Lower lobe of right lung (tissue), 2 donors: ENCODE results near the gene GFPT2. TPM values are rescaled to one million over a fixed set of nuclear protein-coding genes. Genes with fewer than 3 reads are reported as not detected.
A peak's percentile ranks its signal among the peaks of the same experiment; 100 is the strongest.

Source experiments
- ATAC-seq, 2 donors: fragments of 200-7000 bp; cut with Tn5 transposase; one replicate each; pipeline ENCODE4 v1.9.1; 2020 to 2022; ENCODE audit warnings: mild to moderate bottlenecking in 2 of 2, moderate library complexity in 2 of 2
- DNase-seq: peaks from one replicate; pipeline ENCODE4 v3.0.0-alpha.2; 2020
- H3K27ac ChIP-seq: fragments of 200-600 bp; one replicate; pipeline ENCODE4 v1.8.0; 2022
- H3K27me3 ChIP-seq: fragments of 200-600 bp; one replicate; pipeline ENCODE4 v1.8.0; 2022; ENCODE audit warnings: low read depth
- H3K36me3 ChIP-seq: fragments of 200-600 bp; one replicate; pipeline ENCODE4 v1.8.0; 2022; ENCODE audit warnings: mild to moderate bottlenecking
- H3K4me1 ChIP-seq: fragments of 200-600 bp; one replicate; pipeline ENCODE4 v1.8.0; 2022
- H3K4me3 ChIP-seq: fragments of 200-600 bp; one replicate; pipeline ENCODE4 v1.8.0; 2022; ENCODE audit warnings: mild to moderate bottlenecking
- H3K9me3 ChIP-seq: fragments of 200-600 bp; one replicate; pipeline ENCODE4 v1.8.0; 2022
- CTCF ChIP-seq: fragments of 200-600 bp; IDR thresholded peaks from one replicate; pipeline ENCODE4 v1.8.0; 2022; ENCODE audit warnings: antibody characterized with exemption, mild to moderate bottlenecking
- intact Hi-C: fragments of 100-400 bp; cut with DNase I; formaldehyde crosslinking; loops from one replicate; pipeline ENCODE4 v1.11.0; 2022
- total RNA-seq: library from RNA; stranded (reverse); fragmentation: NEBNext Ultra II Directional; extraction: Animal tissue kit (Norgen Biotek cat#: 25700); gene quantifications from one replicate; pipeline ENCODE4 v1.2.1, GENCODE V29; 2021
- donor health status: DM: no; HTN: yes; CAD: no; lungs with severe emphysema.

GFPT2 gene
- total RNA-seq, 1 donor from 2014 or later = 13.4 TPM

DNA sequence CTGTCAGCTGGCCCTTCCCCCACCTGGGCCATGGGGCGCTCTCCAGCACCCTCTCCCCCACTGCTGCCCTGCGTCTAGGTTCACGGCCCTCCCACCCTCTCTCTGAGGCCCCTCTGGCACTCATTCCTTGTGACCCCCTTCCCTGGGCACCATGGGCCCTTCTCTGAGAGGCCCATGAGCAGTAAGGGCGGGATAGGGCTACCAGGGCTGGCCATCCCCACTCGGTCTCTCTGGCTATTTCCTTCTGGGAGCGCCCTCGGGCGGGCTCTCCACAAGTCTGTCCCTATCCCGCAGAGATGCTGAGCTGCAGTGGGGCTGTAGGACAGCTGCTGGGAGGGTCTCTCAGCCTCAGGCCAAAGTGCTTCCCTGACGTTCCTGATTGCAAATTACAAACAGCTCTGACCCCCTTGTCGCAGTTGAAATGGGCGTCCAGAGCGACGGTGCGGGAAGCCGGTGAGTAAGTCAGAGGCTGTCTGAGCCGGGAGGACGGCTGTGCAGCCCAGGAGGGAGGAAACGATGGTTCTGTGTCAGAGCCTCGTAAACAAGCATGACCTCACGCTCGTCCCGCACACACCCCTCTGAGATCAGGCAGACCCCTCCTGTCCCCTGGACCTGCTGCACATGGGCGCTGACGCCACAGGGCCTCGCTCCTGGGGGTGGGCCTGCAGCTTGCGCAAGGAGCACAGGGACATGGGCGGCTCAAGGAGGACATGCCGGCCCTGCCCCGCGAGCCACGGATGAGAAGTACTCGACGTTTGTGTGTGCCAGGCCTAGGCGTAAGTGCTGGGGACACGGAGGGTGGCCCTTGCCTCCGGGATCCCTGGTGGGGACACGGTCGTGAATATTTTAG is 36.3 kb upstream of the GFPT2 start:
- no peak for TF ChIP-seq CTCF
- intact Hi-C loops = no loop called here
- no peak overlapping the region for H3K4me3 ChIP-seq
- no peaks in the 10 kb centered on the region for H3K36me3 ChIP-seq
- no peaks in the 10 kb centered on the region for H3K4me1 ChIP-seq
- no peaks in the 10 kb centered on the region for H3K9me3 ChIP-seq
- ATAC-seq = peak; percentile 17 to 25
- DNase-seq = no peak
- no peak overlapping the region for H3K27ac ChIP-seq
- no peaks in the 10 kb centered on the region for H3K27me3 ChIP-seq

DNA sequence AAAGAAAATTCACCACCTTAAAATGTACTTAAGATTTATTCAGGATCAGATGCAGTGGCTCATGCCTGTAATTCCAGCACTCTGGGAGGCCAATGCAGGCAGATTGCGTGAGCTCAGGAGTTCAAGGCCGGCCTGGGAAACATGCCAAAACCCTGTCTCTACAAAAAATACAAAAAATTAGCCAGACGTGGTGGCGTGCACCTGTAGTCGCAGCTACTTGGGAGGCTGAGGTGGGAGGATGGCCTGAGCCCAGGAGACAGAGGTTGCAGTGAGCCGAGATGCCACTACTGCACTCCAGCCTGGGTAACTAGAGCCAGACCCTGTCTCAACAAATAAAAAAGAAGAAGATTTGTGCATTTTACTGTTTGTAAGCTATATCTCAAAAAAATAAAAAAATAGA is 34.7 kb upstream of the GFPT2 start:
- Histone ChIP-seq H3K9me3 (no peaks in the 10 kb centered on the region), H3K4me1 (no peaks in the 10 kb centered on the region), H3K27ac (no peak overlapping the region), H3K4me3 (no peak overlapping the region), H3K36me3 (no peaks in the 10 kb centered on the region), H3K27me3 (no peaks in the 10 kb centered on the region)
- intact Hi-C loops = no loop called here
- ATAC-seq (no peak), DNase-seq (no peak)
- no peak for TF ChIP-seq CTCF

DNA sequence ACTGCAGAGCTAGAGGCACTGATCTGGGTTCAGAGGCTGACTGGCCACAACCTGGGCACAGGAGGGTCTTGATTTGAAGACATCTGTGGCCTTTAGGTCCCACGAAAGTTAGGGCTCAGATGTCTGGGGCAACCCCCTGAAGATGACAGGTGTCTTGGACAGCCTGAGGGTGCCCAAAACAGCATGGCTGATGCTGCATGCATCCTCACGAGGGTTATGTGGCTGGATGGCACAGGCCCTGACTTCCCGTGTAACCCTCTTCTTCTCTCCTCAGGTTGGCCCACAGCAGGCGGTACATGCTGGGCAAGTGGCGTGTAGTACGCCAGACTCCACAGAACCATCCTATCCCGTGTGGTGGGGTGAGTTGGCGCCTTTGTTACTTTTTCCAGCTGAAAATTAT is 29.8 kb upstream of the GFPT2 start:
- Histone ChIP-seq H3K27me3 (no peaks in the 10 kb centered on the region), H3K4me3 (no peak overlapping the region), H3K9me3 (no peaks in the 10 kb centered on the region), H3K27ac (no peak overlapping the region), H3K4me1 (no peaks in the 10 kb centered on the region), H3K36me3 (no peaks in the 10 kb centered on the region)
- TF ChIP-seq CTCF = no peak
- DNase-seq (no peak), ATAC-seq (peak in 1 of 2 donors; percentile 11)
- intact Hi-C loops = no loop called here

DNA sequence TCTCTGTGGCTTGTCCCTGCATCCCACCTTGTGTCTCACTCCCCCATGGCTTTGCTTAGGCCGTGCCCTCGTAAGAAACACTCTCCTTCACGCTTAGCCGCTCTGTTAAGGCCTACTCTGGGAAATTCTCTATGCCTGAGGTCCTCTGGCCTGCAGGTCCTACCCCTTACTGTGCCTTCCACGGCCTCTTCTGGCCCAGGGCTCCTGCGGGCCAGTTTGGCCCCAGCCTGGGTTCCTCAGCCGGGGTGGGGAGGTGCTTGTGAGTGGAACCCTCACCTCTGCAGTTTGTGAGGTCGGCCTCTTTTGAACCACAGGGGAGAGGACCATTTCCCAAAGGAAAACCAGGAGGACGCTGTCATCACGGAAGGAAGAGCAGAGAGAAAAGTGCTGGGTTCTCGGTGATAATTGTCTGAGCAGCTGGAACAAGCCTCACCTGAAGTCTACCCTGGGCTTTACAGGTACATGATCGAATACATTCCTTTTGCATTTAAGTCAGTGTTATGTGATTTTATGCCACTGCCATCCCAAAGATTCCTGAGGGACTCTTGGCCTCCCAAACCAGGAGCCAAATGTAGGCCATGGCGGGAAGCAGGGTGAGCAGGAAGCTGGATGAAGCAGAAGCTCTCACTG is 28.8 kb upstream of the GFPT2 start:
- Histone ChIP-seq H3K27ac (no peak overlapping the region), H3K27me3 (no peaks in the 10 kb centered on the region), H3K36me3 (no peaks in the 10 kb centered on the region), H3K4me1 (no peaks in the 10 kb centered on the region), H3K9me3 (no peaks in the 10 kb centered on the region), H3K4me3 (no peak overlapping the region)
- intact Hi-C loops = no loop called here
- ATAC-seq (no peak), DNase-seq (no peak)
- no peak for TF ChIP-seq CTCF

- no peak for ATAC-seq
- H3K9me3 ChIP-seq = no peaks in the 10 kb centered on the region
- H3K4me3 ChIP-seq = no peak overlapping the region
- H3K4me1 ChIP-seq = no peaks in the 10 kb centered on the region
- no peaks in the 10 kb centered on the region for H3K27me3 ChIP-seq
- no peaks in the 10 kb centered on the region for H3K36me3 ChIP-seq
- no peak for DNase-seq
- intact Hi-C loops = no loop called here
- no peak overlapping the region for H3K27ac ChIP-seq
- no peak for TF ChIP-seq CTCF
These were observed 28.3 kb upstream of the GFPT2 start for GRCh38 chr5:180381428-180381827.
